SK-N-SH treated with all-trans-retinoic acid at 6 μM for 48 hours (cell line): ENCODE measurements around the gene ANAPC5.

Experiments used
- ATAC-seq: fragments of 200-7000 bp; cut with Tn5 transposase; 3 replicates; pipeline ENCODE4 v1.9.1; 2020; ENCODE audit warnings: mild to moderate bottlenecking, moderate library complexity
- ARNTL ChIP-seq: fragments of 450-650 bp; formaldehyde crosslinking; IDR thresholded peaks from 2 replicates; pipeline ENCODE4 v1.5.0; 2020; ENCODE audit warnings: low read depth, mild to moderate bottlenecking, moderate library complexity, borderline replicate concordance
- BACH2 ChIP-seq: fragments of 250-450 bp; sonication (Bioruptor Pico); IDR thresholded peaks from 2 replicates; pipeline ENCODE4 v1.9.0; 2021; ENCODE audit warnings: mild to moderate bottlenecking, borderline replicate concordance
- CSDC2 ChIP-seq: fragments of 250-450 bp; sonication (Bioruptor Pico); IDR thresholded peaks from 2 replicates; pipeline ENCODE4 v1.5.0; 2020; ENCODE audit warnings: mild to moderate bottlenecking, moderate library complexity
- GLIS3 ChIP-seq: fragments of 250-450 bp; sonication (Bioruptor Pico); IDR thresholded peaks from 2 replicates; pipeline ENCODE4 v1.5.0; 2020; ENCODE audit warnings: mild to moderate bottlenecking, moderate library complexity
- ISL1 ChIP-seq: fragments of 250-450 bp; sonication (Bioruptor Pico); IDR thresholded peaks from 2 replicates; pipeline ENCODE4 v2.1.2; 2022; ENCODE audit warnings: mild to moderate bottlenecking, moderate library complexity
- OSR1 ChIP-seq: fragments of 250-450 bp; sonication (Bioruptor Pico); IDR thresholded peaks from 2 replicates; pipeline ENCODE4 v1.8.0; 2022; ENCODE audit warnings: moderate library complexity, mild to moderate bottlenecking, inconsistent platforms
- PPARA ChIP-seq: fragments of 250-450 bp; sonication (Bioruptor Pico); IDR thresholded peaks from 2 replicates; pipeline ENCODE4 v1.5.0; 2020; ENCODE audit warnings: mild to moderate bottlenecking, borderline replicate concordance
- RARB ChIP-seq: fragments of 250-450 bp; sonication (Bioruptor Pico); IDR thresholded peaks from 2 replicates; pipeline ENCODE4 v1.8.0; 2021; ENCODE audit warnings: mild to moderate bottlenecking, moderate library complexity
- SNAI2 ChIP-seq: fragments of 250-450 bp; sonication (Bioruptor Pico); IDR thresholded peaks from 2 replicates; pipeline ENCODE4 v1.5.0; 2020; ENCODE audit warnings: mild to moderate bottlenecking, moderate library complexity
- TCF4 ChIP-seq: fragments of 250-450 bp; sonication (Bioruptor Pico); IDR thresholded peaks from 2 replicates; pipeline ENCODE4 v1.8.0; 2021; ENCODE audit warnings: mild to moderate bottlenecking, moderate library complexity, borderline replicate concordance
- TOX ChIP-seq: fragments of 250-450 bp; sonication (Bioruptor Pico); IDR thresholded peaks from 2 replicates; pipeline ENCODE4 v1.8.0; 2021; ENCODE audit warnings: mild to moderate bottlenecking, moderate library complexity, borderline replicate concordance
- ZFP3 ChIP-seq: fragments of 250-450 bp; sonication (Bioruptor Pico); IDR thresholded peaks from 2 replicates; pipeline ENCODE4 v1.5.0; 2020; ENCODE audit warnings: mild to moderate bottlenecking, moderate library complexity
- ZFP30 ChIP-seq: fragments of 450-650 bp; formaldehyde crosslinking; IDR thresholded peaks from 2 replicates; pipeline ENCODE4 v1.5.0; 2022; ENCODE audit warnings: mild to moderate bottlenecking, moderate library complexity
- ZNF565 ChIP-seq: fragments of 450-650 bp; formaldehyde crosslinking; conservative IDR thresholded peaks from 2 replicates; pipeline ENCODE4 v1.5.0; 2020; ENCODE audit warnings: low read depth, mild to moderate bottlenecking, moderate library complexity
- ZNF8 ChIP-seq: fragments of 450-650 bp; formaldehyde crosslinking; IDR thresholded peaks from 2 replicates; pipeline ENCODE4 v1.5.0; 2020; ENCODE audit warnings: mild to moderate bottlenecking, moderate library complexity
- TF ChIP-seq, protein P1 (sequence below): fragments of 250-450 bp; sonication (Bioruptor Pico); IDR thresholded peaks from 2 replicates; pipeline ENCODE4 v1.5.1; 2021; ENCODE audit warnings: mild to moderate bottlenecking, moderate library complexity
- TF ChIP-seq, protein P2 (sequence below): fragments of 250-450 bp; sonication (Bioruptor Pico); IDR thresholded peaks from 2 replicates; pipeline ENCODE4 v1.8.0; 2021; ENCODE audit warnings: low read depth, mild to moderate bottlenecking, moderate library complexity, borderline replicate concordance
- TF ChIP-seq, protein P3 (sequence below): fragments of 250-450 bp; sonication (Bioruptor Pico); IDR thresholded peaks from 2 replicates; pipeline ENCODE4 v1.5.1; 2020; ENCODE audit warnings: low read depth, mild to moderate bottlenecking, moderate library complexity
- TF ChIP-seq, protein P4 (sequence below): fragments of 250-450 bp; sonication (Bioruptor Pico); IDR thresholded peaks from 2 replicates; pipeline ENCODE4 v1.5.0; 2020; ENCODE audit warnings: mild to moderate bottlenecking, moderate library complexity
- TF ChIP-seq, protein P5 (sequence below): fragments of 250-450 bp; sonication (Bioruptor Pico); IDR thresholded peaks from 2 replicates; pipeline ENCODE4 v1.8.0; 2020; ENCODE audit warnings: mild to moderate bottlenecking, moderate library complexity, borderline replicate concordance

Gene ANAPC5

DNA sequence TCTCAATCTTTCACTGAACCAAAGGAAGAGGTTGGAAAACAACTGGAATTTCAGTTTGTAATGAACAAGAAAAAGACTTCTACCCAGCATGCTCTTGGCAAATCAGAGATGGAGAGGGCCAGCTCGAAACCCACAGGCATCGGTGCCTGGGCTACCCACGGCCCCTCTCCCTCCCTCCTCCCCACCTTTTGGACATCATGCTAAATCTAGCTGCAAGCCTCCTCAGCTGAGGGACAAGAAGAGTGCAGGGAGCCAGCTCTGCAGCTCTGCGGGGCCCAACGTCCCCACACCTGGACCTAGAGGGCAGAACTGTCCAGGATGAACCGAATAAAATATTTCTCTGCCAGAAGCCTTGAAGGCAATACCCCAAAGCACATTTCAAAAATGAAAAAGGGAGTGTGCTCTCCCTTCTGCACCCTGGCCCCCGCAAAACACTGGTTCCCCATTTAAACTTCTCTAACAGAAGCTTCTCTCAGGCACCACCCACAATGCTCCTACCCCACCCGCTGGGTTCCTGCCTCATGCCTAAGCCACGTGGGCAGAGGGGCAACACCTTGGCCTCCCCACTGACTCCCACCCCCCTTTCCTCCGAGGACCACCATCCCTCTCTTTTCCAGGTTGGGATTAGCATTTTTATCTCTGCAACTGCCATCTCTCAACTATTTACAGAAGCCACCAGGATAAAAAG lies 63.9 kb downstream of the ANAPC5 start:
- ATAC-seq = no peak
- TF ChIP-seq CSDC2 (CRISPR knock-in tag) = no peak
- TF ChIP-seq ZFP30 = no peak
- TF ChIP-seq, protein P1, sequence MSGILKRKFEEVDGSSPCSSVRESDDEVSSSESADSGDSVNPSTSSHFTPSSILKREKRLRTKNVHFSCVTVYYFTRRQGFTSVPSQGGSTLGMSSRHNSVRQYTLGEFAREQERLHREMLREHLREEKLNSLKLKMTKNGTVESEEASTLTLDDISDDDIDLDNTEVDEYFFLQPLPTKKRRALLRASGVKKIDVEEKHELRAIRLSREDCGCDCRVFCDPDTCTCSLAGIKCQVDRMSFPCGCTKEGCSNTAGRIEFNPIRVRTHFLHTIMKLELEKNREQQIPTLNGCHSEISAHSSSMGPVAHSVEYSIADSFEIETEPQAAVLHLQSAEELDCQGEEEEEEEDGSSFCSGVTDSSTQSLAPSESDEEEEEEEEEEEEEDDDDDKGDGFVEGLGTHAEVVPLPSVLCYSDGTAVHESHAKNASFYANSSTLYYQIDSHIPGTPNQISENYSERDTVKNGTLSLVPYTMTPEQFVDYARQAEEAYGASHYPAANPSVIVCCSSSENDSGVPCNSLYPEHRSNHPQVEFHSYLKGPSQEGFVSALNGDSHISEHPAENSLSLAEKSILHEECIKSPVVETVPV (CRISPR knock-in tag) = no peak
- TF ChIP-seq PPARA (CRISPR knock-in tag) = no peak
- TF ChIP-seq TCF4 (CRISPR knock-in tag) = no peak
- TF ChIP-seq OSR1 = no peak
- TF ChIP-seq, protein P2, sequence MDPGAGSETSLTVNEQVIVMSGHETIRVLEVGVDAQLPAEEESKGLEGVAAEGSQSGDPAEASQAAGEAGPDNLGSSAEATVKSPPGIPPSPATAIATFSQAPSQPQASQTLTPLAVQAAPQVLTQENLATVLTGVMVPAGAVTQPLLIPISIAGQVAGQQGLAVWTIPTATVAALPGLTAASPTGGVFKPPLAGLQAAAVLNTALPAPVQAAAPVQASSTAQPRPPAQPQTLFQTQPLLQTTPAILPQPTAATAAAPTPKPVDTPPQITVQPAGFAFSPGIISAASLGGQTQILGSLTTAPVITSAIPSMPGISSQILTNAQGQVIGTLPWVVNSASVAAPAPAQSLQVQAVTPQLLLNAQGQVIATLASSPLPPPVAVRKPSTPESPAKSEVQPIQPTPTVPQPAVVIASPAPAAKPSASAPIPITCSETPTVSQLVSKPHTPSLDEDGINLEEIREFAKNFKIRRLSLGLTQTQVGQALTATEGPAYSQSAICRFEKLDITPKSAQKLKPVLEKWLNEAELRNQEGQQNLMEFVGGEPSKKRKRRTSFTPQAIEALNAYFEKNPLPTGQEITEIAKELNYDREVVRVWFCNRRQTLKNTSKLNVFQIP (CRISPR knock-in tag) = no peak
- TF ChIP-seq, protein P3, sequence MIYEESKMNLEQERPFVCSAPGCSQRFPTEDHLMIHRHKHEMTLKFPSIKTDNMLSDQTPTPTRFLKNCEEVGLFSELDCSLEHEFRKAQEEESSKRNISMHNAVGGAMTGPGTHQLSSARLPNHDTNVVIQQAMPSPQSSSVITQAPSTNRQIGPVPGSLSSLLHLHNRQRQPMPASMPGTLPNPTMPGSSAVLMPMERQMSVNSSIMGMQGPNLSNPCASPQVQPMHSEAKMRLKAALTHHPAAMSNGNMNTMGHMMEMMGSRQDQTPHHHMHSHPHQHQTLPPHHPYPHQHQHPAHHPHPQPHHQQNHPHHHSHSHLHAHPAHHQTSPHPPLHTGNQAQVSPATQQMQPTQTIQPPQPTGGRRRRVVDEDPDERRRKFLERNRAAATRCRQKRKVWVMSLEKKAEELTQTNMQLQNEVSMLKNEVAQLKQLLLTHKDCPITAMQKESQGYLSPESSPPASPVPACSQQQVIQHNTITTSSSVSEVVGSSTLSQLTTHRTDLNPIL (CRISPR knock-in tag) = no peak
- no peak for TF ChIP-seq RARB
- no peak for TF ChIP-seq ZNF565 (CRISPR knock-in tag)
- no peak for TF ChIP-seq GLIS3
- no peak for TF ChIP-seq ZNF8 (CRISPR knock-in tag)
- TF ChIP-seq BACH2 = no peak
- no peak for TF ChIP-seq TOX
- TF ChIP-seq ARNTL (CRISPR knock-in tag) = no peak
- no peak for TF ChIP-seq ISL1 (CRISPR knock-in tag)
- no peak for TF ChIP-seq ZFP3
- TF ChIP-seq SNAI2 (CRISPR knock-in tag) = no peak

DNA sequence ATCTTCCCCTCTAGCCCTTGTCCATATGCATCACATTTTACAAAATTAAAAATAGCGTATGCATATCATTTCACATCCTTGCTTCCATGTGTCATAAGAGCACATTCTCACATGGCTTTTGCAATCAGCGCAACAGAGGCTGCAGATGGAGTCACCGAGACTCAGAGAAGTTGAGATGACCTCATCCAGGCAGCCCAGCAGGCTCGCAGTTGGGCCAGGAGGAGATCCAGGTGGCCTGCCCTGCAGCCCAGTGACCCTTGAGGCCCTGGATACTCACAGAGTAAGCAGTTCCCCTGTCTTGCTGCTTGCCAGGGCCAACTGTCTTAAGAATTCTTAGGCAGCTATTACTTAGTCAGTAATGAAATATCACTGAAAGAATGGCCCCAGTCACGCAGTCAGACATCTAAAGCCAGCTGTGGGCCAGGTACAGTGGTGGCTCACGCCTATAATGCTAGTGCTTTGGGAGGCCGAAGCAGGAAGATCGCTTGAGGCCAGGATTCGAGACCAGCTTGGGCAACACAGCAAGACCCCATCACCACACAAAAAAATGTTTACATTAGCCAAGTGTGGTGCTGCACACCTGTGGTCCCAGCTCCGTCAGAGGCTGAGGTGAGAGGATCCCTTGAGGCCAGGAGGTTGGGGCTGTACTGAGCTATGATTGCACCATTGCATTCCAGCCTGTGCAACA lies 64.8 kb downstream of the ANAPC5 start:
- ATAC-seq = no peak
- TF ChIP-seq TOX = no peak
- TF ChIP-seq, protein P3 (CRISPR knock-in tag) = no peak
- TF ChIP-seq RARB = no peak

DNA sequence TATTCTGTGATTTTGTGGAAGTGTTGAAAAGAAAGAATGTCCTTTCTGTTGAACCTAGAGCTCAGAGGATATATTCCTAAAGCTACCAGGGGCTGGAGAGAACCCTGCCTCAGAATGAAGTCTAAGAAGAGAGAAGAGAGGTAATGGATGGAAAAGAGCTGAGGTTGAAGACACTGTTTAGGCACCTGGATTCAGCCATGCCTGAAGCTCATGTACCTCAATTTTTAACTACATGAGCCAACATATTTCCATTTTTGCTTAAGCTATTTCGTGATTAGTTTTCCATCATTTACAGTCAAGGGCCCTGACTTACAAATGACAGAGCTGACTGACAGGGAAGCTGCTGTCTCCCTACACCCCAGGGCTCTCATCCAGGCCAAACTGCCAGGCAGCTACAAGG lies 66.4 kb downstream of the ANAPC5 start:
- TF ChIP-seq ISL1 (CRISPR knock-in tag) (no peak), PPARA (CRISPR knock-in tag) (no peak), ZFP3 (no peak), CSDC2 (CRISPR knock-in tag) (no peak), GLIS3 (no peak), ZNF565 (CRISPR knock-in tag) (no peak), ZFP30 (no peak)
- TF ChIP-seq, protein P4, sequence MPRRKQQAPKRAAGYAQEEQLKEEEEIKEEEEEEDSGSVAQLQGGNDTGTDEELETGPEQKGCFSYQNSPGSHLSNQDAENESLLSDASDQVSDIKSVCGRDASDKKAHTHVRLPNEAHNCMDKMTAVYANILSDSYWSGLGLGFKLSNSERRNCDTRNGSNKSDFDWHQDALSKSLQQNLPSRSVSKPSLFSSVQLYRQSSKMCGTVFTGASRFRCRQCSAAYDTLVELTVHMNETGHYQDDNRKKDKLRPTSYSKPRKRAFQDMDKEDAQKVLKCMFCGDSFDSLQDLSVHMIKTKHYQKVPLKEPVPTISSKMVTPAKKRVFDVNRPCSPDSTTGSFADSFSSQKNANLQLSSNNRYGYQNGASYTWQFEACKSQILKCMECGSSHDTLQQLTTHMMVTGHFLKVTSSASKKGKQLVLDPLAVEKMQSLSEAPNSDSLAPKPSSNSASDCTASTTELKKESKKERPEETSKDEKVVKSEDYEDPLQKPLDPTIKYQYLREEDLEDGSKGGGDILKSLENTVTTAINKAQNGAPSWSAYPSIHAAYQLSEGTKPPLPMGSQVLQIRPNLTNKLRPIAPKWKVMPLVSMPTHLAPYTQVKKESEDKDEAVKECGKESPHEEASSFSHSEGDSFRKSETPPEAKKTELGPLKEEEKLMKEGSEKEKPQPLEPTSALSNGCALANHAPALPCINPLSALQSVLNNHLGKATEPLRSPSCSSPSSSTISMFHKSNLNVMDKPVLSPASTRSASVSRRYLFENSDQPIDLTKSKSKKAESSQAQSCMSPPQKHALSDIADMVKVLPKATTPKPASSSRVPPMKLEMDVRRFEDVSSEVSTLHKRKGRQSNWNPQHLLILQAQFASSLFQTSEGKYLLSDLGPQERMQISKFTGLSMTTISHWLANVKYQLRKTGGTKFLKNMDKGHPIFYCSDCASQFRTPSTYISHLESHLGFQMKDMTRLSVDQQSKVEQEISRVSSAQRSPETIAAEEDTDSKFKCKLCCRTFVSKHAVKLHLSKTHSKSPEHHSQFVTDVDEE (CRISPR knock-in tag) = no peak
- TF ChIP-seq, protein P1 (CRISPR knock-in tag) = no peak
- TF ChIP-seq, protein P5, sequence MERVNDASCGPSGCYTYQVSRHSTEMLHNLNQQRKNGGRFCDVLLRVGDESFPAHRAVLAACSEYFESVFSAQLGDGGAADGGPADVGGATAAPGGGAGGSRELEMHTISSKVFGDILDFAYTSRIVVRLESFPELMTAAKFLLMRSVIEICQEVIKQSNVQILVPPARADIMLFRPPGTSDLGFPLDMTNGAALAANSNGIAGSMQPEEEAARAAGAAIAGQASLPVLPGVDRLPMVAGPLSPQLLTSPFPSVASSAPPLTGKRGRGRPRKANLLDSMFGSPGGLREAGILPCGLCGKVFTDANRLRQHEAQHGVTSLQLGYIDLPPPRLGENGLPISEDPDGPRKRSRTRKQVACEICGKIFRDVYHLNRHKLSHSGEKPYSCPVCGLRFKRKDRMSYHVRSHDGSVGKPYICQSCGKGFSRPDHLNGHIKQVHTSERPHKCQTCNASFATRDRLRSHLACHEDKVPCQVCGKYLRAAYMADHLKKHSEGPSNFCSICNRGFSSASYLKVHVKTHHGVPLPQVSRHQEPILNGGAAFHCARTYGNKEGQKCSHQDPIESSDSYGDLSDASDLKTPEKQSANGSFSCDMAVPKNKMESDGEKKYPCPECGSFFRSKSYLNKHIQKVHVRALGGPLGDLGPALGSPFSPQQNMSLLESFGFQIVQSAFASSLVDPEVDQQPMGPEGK (CRISPR knock-in tag) = no peak
- TF ChIP-seq, all 23 proteins: peak for 0

More for the DNA sequence above, 66.4 kb downstream of the ANAPC5 start:
- no peak for ATAC-seq
